ENCODE measurements around the gene NFKBIZ. TPM values are rescaled to one million over a fixed set of nuclear protein-coding genes. Genes with fewer than 3 reads are reported as not detected.
A peak's percentile ranks its signal among the peaks of the same experiment; 100 is the strongest.

Gene NFKBIZ
- total RNA-seq, 2 donors from 2014 or later = 206 to 225 TPM

DNA sequence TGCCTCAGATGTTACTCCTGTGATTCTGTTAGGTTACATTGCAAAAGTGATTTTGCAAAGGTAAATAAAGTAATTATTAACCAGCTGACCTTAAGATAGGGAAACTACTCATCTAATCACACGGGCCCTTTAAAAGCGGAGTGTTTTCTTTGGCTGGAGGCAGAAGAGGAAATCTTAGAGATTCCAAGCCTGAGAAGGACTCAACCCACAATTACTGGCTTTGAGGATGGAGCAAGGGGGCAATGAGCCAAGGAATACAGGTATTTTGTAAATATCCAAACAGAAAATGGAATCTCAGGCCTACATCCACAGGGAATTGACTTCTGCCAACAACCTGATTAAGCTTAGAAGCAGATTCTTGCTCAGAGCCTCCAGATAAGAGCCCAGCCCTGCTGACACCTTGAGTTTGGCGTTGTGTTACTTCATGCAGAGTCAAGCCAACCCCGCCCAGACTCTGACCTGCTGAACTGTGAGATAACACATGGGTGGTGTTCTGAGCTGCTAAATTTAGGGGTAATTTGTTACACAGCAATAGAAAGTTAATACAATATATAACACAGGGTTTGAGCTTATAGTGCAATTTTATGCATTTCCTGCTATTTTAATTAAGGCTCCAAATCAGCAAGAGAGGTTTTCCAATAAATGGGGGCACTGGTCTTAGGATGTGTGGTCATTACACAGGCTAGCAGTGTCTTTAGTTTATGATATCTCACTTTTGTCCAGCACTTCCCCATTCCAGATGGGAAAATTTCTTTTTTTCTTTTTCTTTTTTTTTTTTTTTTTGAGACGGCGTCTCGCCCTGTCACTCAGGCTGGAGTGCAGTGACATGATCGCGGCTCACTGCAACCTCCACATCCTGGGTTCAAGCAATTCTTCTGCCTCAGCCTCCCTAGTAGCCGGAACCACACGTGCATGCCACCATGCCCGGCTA is 19.5 kb downstream of the NFKBIZ start:
- no peaks in the 10 kb centered on the region for H3K36me3 ChIP-seq
- no peak overlapping the region for H3K4me3 ChIP-seq
- ATAC-seq (ENCODE audit: insufficient number of reproducible peaks, low FRiP score, low read depth) = peak; percentile 38
- H3K27me3 ChIP-seq (replicated peaks; ENCODE audit: insufficient read depth) = no peaks in the 10 kb centered on the region
- H3K27ac ChIP-seq = no peak overlapping the region
- TF ChIP-seq, protein P1, sequence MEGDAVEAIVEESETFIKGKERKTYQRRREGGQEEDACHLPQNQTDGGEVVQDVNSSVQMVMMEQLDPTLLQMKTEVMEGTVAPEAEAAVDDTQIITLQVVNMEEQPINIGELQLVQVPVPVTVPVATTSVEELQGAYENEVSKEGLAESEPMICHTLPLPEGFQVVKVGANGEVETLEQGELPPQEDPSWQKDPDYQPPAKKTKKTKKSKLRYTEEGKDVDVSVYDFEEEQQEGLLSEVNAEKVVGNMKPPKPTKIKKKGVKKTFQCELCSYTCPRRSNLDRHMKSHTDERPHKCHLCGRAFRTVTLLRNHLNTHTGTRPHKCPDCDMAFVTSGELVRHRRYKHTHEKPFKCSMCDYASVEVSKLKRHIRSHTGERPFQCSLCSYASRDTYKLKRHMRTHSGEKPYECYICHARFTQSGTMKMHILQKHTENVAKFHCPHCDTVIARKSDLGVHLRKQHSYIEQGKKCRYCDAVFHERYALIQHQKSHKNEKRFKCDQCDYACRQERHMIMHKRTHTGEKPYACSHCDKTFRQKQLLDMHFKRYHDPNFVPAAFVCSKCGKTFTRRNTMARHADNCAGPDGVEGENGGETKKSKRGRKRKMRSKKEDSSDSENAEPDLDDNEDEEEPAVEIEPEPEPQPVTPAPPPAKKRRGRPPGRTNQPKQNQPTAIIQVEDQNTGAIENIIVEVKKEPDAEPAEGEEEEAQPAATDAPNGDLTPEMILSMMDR (IDR thresholded peaks at IDR 0.05) = no peak
- H3K9me3 ChIP-seq = no peaks in the 10 kb centered on the region
- no peak for DNase-seq (ENCODE audit: low spot score)
- H3K4me1 ChIP-seq (ENCODE audit: control insufficient read depth in 1 of 2, low read depth in 2 of 2) = peaks cover 4 to 15% of the 10 kb centered on the region in 2 donors

DNA sequence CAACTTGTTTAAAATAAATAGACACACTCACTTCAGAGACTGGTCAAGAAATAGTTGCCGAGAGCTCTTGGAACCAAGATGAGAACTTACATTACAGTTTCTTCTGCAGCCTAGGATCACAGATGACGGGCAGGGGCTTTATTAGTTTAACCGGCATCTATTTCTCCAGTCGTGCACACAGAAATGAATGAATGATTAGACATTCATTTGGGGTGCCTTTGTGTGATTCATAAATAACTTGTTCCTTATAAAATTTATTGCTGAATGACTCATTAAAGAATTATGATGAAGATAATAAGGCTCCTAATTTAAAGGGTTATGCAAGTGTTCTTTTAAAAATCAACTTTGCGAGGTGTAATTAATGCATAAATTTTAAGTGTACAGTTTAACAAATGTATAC is 20.8 kb downstream of the NFKBIZ start:
- DNase-seq (ENCODE audit: low spot score) (no peak), ATAC-seq (ENCODE audit: insufficient number of reproducible peaks, low FRiP score, low read depth) (no peak)
- Histone ChIP-seq H3K4me3 (no peak overlapping the region), H3K36me3 (no peaks in the 10 kb centered on the region), H3K9me3 (no peaks in the 10 kb centered on the region), H3K27ac (no peak overlapping the region), H3K27me3 (replicated peaks; ENCODE audit: insufficient read depth) (no peaks in the 10 kb centered on the region), H3K4me1 (ENCODE audit: control insufficient read depth in 1 of 2, low read depth in 2 of 2) (peaks cover 4 to 15% of the 10 kb centered on the region in 2 donors)
- TF ChIP-seq, protein P1 (IDR thresholded peaks at IDR 0.05) = no peak

DNA sequence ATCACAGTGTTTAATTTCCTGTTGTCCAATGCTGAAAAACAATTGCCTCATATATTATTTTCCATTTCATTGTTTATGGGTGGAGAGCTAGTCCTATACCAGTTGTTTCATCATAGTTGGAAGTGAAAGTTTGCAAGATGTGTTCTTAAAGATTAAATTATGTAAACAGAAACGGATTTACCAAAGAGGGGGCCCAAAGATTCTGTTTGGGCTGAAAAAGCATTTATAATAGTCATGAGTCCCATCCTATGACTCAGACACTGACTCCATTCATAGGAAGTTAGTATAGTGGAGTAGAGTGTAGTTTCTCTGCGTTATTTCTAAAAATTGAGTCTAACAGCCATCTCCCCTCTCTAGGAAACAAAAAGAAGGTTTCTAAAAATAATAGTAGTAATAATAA is 24.3 kb downstream of the NFKBIZ start:
- TF ChIP-seq, protein P1 (IDR thresholded peaks at IDR 0.05) = no peak
- Histone ChIP-seq H3K27me3 (replicated peaks; ENCODE audit: insufficient read depth) (no peaks in the 10 kb centered on the region), H3K4me1 (ENCODE audit: control insufficient read depth in 1 of 2, low read depth in 2 of 2) (peaks cover 4 to 7% of the 10 kb centered on the region in 2 donors), H3K27ac (no peak overlapping the region), H3K36me3 (no peaks in the 10 kb centered on the region), H3K4me3 (no peak overlapping the region), H3K9me3 (no peaks in the 10 kb centered on the region)
- no peak for DNase-seq (ENCODE audit: low spot score)
- ATAC-seq (ENCODE audit: insufficient number of reproducible peaks, low FRiP score, low read depth) = no peak

DNA sequence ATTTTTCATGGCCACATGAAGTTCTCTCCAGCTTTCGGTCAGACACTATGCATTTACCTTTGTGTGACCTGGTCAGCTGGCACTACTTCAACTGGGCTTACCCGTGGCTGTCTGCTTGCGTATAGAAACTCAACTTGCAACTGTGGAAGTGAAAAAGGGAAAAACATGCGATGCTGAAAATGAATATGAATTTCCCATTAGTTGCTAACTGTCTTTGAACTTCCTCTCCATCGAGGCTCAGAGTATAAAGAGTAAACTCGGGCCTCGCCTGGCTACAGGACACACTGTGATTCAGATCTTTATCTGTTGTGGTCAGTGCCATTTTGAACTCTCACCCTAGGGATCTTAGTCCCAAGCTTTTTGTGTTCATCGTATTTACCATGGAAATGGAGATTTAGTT is 26.8 kb downstream of the NFKBIZ start:
- TF ChIP-seq, protein P1 (IDR thresholded peaks at IDR 0.05) = no peak
- no peaks in the 10 kb centered on the region for H3K4me1 ChIP-seq (ENCODE audit: control insufficient read depth in 1 of 2, low read depth in 2 of 2)
- no peak overlapping the region for H3K27ac ChIP-seq
- no peaks in the 10 kb centered on the region for H3K9me3 ChIP-seq
- H3K27me3 ChIP-seq (replicated peaks; ENCODE audit: insufficient read depth) = no peaks in the 10 kb centered on the region
- H3K36me3 ChIP-seq = no peaks in the 10 kb centered on the region
- no peak overlapping the region for H3K4me3 ChIP-seq
- ATAC-seq (ENCODE audit: insufficient number of reproducible peaks, low FRiP score, low read depth) = no peak
- no peak for DNase-seq (ENCODE audit: low spot score)

DNA sequence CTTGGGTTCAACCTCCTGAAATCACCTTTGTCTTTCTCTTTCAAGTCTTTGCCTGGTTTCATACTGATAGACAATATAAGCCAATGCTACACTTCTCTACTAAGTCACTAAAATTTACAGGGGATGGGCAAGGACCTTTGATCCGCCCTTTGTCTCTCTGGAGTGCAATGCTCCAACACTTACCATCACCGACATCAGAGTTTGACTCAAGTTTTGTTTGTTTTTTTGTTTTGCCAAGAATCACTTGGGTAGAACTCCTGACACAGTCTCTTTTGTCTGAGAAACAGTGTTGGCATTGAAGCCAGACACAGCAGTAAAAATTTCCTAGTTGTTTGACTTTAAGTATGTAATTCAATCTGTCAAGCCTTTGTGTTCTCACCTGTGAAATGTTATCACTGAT is 29.3 kb downstream of the NFKBIZ start:
- H3K27me3 ChIP-seq (replicated peaks; ENCODE audit: insufficient read depth) = no peaks in the 10 kb centered on the region
- H3K27ac ChIP-seq = no peak overlapping the region
- no peak for ATAC-seq (ENCODE audit: insufficient number of reproducible peaks, low FRiP score, low read depth)
- no peak overlapping the region for H3K4me3 ChIP-seq
- no peaks in the 10 kb centered on the region for H3K4me1 ChIP-seq (ENCODE audit: control insufficient read depth in 1 of 2, low read depth in 2 of 2)
- TF ChIP-seq, protein P1 (IDR thresholded peaks at IDR 0.05) = no peak
- DNase-seq (ENCODE audit: low spot score) = no peak
- H3K36me3 ChIP-seq = no peaks in the 10 kb centered on the region
- no peaks in the 10 kb centered on the region for H3K9me3 ChIP-seq

All from thoracic aorta (tissue), 2 donors.